Measurements from ENCODE around the gene EXTL2. TPM values are rescaled to one million over a fixed set of nuclear protein-coding genes. Genes with fewer than 3 reads are reported as not detected.
"Not testable (repeated sequence)": the region's sequence is repeated elsewhere in the genome, so short reads cannot be mapped to it uniquely, and the experiment has no call there.

EXTL2 gene
- total RNA-seq, 1 experiment from 2014 or later: 7.2 TPM

- no peak for TF ChIP-seq CTCF (IDR thresholded peaks at IDR 0.05; ENCODE audit: insufficient read depth in 1 of 2, low read depth in 1 of 2, low read length in 1 of 2, severe bottlenecking in 1 of 2, unreplicated experiment in 1 of 2)
- ChIA-PET CTCF (no interaction called here), POLR2A (no interaction called here)
- Histone ChIP-seq H3K4me3 (ENCODE audit: low read depth, low read length) (no peak overlapping the region), H3K27me3 (replicated peaks; ENCODE audit: control insufficient read depth, insufficient read depth, low read length) (no peaks in the 10 kb centered on the region), H3K9me3 (no peaks in the 10 kb centered on the region), H3K36me3 (ENCODE audit: control insufficient read depth, insufficient read depth, low read length) (no peaks in the 10 kb centered on the region), H3K4me1 (no peaks in the 10 kb centered on the region)
- Mint-ChIP-seq H3K27me3 (ENCODE audit: insufficient read depth, unreplicated experiment) (peaks cover 3% of the 10 kb centered on the region), H3K4me1 (ENCODE audit: low read depth, unreplicated experiment) (no peaks in the 10 kb centered on the region), H3K27ac (ENCODE audit: unreplicated experiment) (no peak overlapping the region), H3K9me3 (ENCODE audit: unreplicated experiment) (no peaks in the 10 kb centered on the region), H3K36me3 (ENCODE audit: insufficient read depth, unreplicated experiment) (no peaks in the 10 kb centered on the region), H3K4me3 (ENCODE audit: unreplicated experiment) (no peak overlapping the region)
- DNase-seq: no peak
- no TSS peak for BruUV-seq (replicated peaks)
- intact Hi-C loops (cut with micrococcal nuclease; ENCODE audit: unreplicated experiment): loop anchor here (1.0 kb wide), 1 partner anchor 32 kb away; no protein-coding TSS in a partner anchor
Observed at GRCh38 chr1:100835866-100836842, 58.5 kb downstream of the EXTL2 start.

DNA sequence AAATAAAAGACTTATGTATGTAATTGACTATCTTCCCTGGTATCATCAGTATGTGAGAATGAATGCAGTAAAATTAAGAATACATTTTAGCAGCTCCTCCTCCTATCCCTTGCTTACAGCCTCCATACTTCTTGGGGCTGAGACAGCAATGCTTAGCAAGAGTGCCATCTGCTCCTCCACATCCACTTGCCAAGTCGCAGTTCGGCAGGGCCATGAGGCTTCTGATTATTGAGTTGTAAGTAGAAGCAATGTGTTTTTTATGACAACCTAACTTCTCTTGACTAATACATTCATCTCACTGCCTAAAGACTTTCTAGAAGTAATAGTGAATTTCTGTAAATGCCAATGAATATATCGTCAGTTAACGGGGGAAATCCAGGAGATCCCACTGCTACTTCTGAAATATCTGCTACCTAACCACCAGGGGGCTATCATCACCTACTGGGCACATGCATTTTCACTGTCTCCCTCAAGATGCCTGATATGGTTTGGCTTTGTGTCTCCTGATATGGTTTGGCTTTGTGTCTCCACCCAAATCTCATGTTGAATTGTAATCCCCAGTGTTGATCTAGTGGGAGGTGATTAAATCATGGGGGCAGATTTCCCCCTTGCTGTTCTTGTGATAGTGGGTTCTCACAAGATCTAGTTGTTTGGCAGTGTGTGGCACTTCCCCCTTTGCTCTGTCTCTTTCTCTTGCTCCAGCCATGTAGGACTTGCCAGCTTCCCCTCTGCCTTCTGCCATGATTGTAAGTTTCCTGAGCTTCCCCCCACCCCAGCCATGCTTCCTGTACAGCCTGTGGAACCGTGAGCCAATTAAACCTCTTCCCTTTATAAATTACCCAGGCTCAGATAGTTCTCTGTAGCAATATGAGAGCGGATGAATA lies 59.6 kb downstream of the EXTL2 start:
- no peaks in the 10 kb centered on the region for H3K27me3 ChIP-seq (replicated peaks; ENCODE audit: control insufficient read depth, insufficient read depth, low read length)
- peak; percentile 41 to 46 for TF ChIP-seq CTCF (IDR thresholded peaks at IDR 0.05; ENCODE audit: insufficient read depth in 1 of 2, low read depth in 1 of 2, low read length in 1 of 2, severe bottlenecking in 1 of 2, unreplicated experiment in 1 of 2)
- Mint-ChIP-seq H3K4me3 (ENCODE audit: unreplicated experiment) (no peak overlapping the region), H3K27ac (ENCODE audit: unreplicated experiment) (no peak overlapping the region), H3K4me1 (ENCODE audit: low read depth, unreplicated experiment) (no peaks in the 10 kb centered on the region), H3K9me3 (ENCODE audit: unreplicated experiment) (no peaks in the 10 kb centered on the region), H3K36me3 (ENCODE audit: insufficient read depth, unreplicated experiment) (no peaks in the 10 kb centered on the region), H3K27me3 (ENCODE audit: insufficient read depth, unreplicated experiment) (peaks cover 5% of the 10 kb centered on the region)
- no peaks in the 10 kb centered on the region for H3K36me3 ChIP-seq (ENCODE audit: control insufficient read depth, insufficient read depth, low read length)
- H3K9me3 ChIP-seq: no peaks in the 10 kb centered on the region
- BruUV-seq (replicated peaks): no TSS peak
- ChIA-PET CTCF (no interaction called here), POLR2A (no interaction called here)
- intact Hi-C loops (cut with micrococcal nuclease; ENCODE audit: unreplicated experiment): loop anchor here (1.0 kb wide), 1 partner anchor 33 kb away; no protein-coding TSS in a partner anchor
- peak in 1 of 2 experiments; percentile 12 for DNase-seq
- H3K4me1 ChIP-seq: no peaks in the 10 kb centered on the region
- no peak overlapping the region for H3K4me3 ChIP-seq (ENCODE audit: low read depth, low read length)

GRCh38 chr1:100832694-100833428 lies 61.8 kb downstream of the EXTL2 start:
- Histone ChIP-seq H3K4me1 (no peaks in the 10 kb centered on the region), H3K4me3 (ENCODE audit: low read depth, low read length) (no peak overlapping the region), H3K36me3 (ENCODE audit: control insufficient read depth, insufficient read depth, low read length) (no peaks in the 10 kb centered on the region), H3K27me3 (replicated peaks; ENCODE audit: control insufficient read depth, insufficient read depth, low read length) (no peaks in the 10 kb centered on the region), H3K9me3 (no peaks in the 10 kb centered on the region)
- Mint-ChIP-seq H3K36me3 (ENCODE audit: insufficient read depth, unreplicated experiment) (no peaks in the 10 kb centered on the region), H3K9me3 (ENCODE audit: unreplicated experiment) (no peaks in the 10 kb centered on the region), H3K4me3 (ENCODE audit: unreplicated experiment) (no peak overlapping the region), H3K4me1 (ENCODE audit: low read depth, unreplicated experiment) (no peaks in the 10 kb centered on the region), H3K27ac (ENCODE audit: unreplicated experiment) (no peak overlapping the region), H3K27me3 (ENCODE audit: insufficient read depth, unreplicated experiment) (peaks cover 8% of the 10 kb centered on the region)
- intact Hi-C loops (cut with micrococcal nuclease; ENCODE audit: unreplicated experiment): no loop called here
- POLR2A ChIA-PET: no interaction called here
- TF ChIP-seq CTCF (IDR thresholded peaks at IDR 0.05; ENCODE audit: insufficient read depth in 1 of 2, low read depth in 1 of 2, low read length in 1 of 2, severe bottlenecking in 1 of 2, unreplicated experiment in 1 of 2): no peak
- no TSS peak for BruUV-seq (replicated peaks)
- no peak for DNase-seq
- CTCF ChIA-PET: no interaction called here

DNA sequence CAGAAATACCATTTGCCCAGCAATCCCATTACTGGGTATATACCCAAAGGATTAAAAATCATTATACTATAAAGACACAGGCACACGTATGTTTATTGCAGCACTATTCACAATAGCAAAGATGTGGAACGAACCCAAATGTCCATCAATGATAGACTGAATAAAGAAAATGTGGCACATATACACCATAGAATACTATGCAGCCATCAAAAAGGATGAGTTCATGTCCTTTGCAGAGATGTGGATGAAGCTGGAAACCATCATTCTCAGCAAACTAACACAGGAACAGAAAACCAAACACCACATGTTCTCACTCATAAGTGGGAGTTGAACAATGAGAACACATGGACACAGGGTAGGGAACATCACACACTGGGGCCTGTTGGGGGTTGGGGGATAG lies 69.0 kb downstream of the EXTL2 start:
- BruUV-seq (replicated peaks); POLR2A ChIA-PET; H3K36me3 Mint-ChIP-seq (ENCODE audit: insufficient read depth, unreplicated experiment); H3K4me3 ChIP-seq (ENCODE audit: low read depth, low read length); H3K9me3 ChIP-seq; DNase-seq; H3K27ac Mint-ChIP-seq (ENCODE audit: unreplicated experiment); H3K4me3 Mint-ChIP-seq (ENCODE audit: unreplicated experiment); H3K27me3 ChIP-seq (replicated peaks; ENCODE audit: control insufficient read depth, insufficient read depth, low read length); H3K27me3 Mint-ChIP-seq (ENCODE audit: insufficient read depth, unreplicated experiment); H3K4me1 ChIP-seq; intact Hi-C loops (cut with micrococcal nuclease; ENCODE audit: unreplicated experiment); H3K4me1 Mint-ChIP-seq (ENCODE audit: low read depth, unreplicated experiment); CTCF ChIA-PET; H3K36me3 ChIP-seq (ENCODE audit: control insufficient read depth, insufficient read depth, low read length): not testable (repeated sequence)
- peaks cover 26% of the 10 kb centered on the region for H3K9me3 Mint-ChIP-seq (ENCODE audit: unreplicated experiment)
